GM10266 (cell line): Measurements from ENCODE around the gene MGLL.
A peak's percentile ranks its signal among the peaks of the same experiment; 100 is the strongest.

ENCODE experiments used
- DNase-seq: peaks from one replicate; pipeline ENCODE4 v3.0.0; 2012; ENCODE audit errors: extremely low spot score
- CTCF ChIP-seq: IDR thresholded peaks from 2 replicates; pipeline ENCODE4 v1.5.1; 2012; ENCODE audit warnings: mild to moderate bottlenecking, low read depth; ENCODE audit not compliant: control insufficient read depth, insufficient read depth; ENCODE audit errors: missing control alignments

MGLL gene

GRCh38 chr3:127835993-127836882 lies 13.9 kb upstream of the MGLL start:
- TF ChIP-seq CTCF = no peak
- peak; percentile 83 for DNase-seq

DNA sequence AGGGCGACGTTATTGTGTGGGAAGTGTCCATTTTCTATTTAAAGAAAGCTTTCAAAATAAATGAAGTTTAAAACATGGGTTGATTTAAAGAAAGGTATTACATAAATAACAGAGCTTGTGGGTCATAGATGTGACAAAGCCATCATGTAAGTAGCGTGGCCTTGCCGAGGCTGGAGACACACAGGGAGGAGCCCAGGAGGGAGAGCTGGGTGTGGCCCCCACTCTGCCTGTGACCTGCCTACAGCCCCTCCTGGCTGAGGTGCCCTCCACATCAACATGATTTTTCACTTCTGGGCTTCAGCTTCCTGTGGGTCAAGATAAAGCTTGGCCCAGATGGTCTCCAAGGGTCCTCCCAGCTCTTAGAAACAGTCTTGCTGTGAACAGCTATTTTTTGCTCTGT lies 12.5 kb upstream of the MGLL start:
- DNase-seq = no peak
- TF ChIP-seq CTCF = no peak

GRCh38 chr3:127833281-127834032 lies 11.1 kb upstream of the MGLL start:
- TF ChIP-seq CTCF = no peak
- DNase-seq = no peak

DNA sequence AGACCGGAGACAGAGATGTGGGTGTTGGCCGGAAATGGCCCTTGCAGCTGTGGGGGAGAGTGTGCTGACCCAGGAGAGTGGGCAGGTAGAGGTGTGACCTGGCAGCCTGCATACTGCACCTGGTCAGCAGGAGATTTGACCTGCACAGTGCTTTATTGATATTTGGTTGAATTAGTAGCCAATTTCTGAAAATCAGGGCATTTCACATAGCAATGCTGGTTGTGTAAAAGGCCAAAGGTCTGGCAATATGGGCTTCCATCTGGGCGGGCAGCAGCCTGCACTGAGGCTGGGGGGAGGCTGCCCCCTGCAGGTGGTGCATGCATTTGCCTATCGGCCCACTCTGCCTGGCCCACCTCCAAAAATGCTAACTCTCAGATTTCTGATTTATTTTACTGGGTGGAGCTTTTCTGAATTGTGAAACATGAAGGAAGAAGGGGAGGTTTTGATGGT lies 9.4 kb upstream of the MGLL start:
- DNase-seq = no peak
- peak; percentile 29 for TF ChIP-seq CTCF

DNA sequence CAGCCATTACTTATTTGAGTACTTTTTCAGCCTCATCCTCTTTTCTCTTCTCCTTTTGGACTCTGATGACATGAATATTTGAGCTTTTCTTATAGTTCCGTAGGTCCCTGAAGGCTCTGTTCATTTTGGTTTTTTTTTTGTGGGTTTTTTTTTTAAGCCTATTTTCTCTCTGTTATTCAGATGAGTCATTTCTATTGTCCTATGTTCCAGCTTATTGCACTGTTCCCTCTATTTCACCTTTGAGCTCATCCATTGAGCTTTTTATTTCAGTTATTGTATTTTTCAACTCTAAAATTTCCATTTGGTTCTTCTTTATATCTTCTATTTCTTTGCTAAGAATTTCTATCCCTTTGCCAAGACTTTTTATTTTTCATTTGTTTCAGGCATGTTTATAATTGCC lies 7.2 kb upstream of the MGLL start:
- DNase-seq = no peak
- no peak for TF ChIP-seq CTCF

- no peak for DNase-seq
These were observed 5.5 kb upstream of the MGLL start for GRCh38 chr3:127827808-127828207.

More at GRCh38 chr3:127827808-127828207, 5.5 kb upstream of the MGLL start:
- TF ChIP-seq CTCF = no peak
